Measurements from ENCODE around the gene NT5DC1. TPM values are rescaled to one million over a fixed set of nuclear protein-coding genes. Genes with fewer than 3 reads are reported as not detected.

The NT5DC1 gene
- total and polyA plus RNA-seq, 10 of the 15 experiments (the other 5 are each of a cell fraction or from before 2014, with no cell fraction given) = 40.8 to 140 (median 66.8) TPM

DNA sequence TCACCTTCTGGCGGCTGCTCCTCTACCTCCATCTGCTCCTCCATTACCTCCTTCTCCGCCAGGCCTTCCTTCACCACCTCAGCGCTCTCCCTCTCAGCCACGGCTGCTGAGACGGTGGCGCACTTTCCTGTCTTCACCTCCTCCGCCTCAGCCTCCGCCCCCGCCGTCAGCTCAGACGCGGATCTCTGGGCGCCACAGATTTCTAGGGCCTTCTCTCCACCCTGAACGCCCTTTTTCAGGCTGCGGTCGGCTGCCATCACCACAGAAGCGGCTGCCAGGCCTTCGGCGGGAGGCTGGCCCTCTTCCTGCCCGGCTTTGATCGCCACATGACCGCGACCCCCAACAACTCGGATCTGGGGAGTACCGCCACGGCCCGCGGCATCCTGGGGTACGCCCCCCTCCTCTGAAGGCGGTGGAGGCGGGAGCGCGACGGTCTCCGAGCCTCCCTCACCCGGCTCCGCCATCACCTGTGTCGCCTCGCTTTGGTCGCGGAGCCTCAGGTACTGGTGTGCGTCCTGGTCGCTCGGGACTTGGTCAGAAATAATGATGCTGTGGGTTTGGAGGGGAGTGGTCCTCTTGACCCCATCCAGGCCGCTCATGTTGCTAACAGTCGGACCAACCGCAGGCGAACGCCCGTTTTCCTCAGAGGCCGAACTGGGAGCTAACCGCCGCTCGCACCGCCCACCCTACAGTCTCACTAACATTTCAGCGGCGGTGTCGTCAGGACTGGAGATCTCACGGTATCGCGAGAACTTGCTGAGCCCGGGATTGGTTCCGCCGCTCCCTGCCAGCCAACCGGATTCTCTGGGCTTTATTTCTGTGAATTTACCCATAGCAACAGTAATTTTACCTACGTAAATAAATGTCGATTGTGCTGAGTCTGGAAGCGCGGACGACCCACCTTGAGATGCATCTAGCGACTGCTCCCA lies 178.8 kb downstream of the NT5DC1 start, which contains the start of gene TSPYL1 (continued):
- TF ChIP-seq, protein P1, sequence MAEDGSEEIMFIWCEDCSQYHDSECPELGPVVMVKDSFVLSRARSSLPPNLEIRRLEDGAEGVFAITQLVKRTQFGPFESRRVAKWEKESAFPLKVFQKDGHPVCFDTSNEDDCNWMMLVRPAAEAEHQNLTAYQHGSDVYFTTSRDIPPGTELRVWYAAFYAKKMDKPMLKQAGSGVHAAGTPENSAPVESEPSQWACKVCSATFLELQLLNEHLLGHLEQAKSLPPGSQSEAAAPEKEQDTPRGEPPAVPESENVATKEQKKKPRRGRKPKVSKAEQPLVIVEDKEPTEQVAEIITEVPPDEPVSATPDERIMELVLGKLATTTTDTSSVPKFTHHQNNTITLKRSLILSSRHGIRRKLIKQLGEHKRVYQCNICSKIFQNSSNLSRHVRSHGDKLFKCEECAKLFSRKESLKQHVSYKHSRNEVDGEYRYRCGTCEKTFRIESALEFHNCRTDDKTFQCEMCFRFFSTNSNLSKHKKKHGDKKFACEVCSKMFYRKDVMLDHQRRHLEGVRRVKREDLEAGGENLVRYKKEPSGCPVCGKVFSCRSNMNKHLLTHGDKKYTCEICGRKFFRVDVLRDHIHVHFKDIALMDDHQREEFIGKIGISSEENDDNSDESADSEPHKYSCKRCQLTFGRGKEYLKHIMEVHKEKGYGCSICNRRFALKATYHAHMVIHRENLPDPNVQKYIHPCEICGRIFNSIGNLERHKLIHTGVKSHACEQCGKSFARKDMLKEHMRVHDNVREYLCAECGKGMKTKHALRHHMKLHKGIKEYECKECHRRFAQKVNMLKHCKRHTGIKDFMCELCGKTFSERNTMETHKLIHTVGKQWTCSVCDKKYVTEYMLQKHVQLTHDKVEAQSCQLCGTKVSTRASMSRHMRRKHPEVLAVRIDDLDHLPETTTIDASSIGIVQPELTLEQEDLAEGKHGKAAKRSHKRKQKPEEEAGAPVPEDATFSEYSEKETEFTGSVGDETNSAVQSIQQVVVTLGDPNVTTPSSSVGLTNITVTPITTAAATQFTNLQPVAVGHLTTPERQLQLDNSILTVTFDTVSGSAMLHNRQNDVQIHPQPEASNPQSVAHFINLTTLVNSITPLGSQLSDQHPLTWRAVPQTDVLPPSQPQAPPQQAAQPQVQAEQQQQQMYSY (CRISPR knock-in tag; IDR thresholded peaks at IDR 0.05) = no peak
- TF ChIP-seq, protein P2, sequence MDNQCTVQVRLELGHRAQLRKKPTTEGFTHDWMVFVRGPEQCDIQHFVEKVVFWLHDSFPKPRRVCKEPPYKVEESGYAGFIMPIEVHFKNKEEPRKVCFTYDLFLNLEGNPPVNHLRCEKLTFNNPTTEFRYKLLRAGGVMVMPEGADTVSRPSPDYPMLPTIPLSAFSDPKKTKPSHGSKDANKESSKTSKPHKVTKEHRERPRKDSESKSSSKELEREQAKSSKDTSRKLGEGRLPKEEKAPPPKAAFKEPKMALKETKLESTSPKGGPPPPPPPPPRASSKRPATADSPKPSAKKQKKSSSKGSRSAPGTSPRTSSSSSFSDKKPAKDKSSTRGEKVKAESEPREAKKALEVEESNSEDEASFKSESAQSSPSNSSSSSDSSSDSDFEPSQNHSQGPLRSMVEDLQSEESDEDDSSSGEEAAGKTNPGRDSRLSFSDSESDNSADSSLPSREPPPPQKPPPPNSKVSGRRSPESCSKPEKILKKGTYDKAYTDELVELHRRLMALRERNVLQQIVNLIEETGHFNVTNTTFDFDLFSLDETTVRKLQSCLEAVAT (IDR thresholded peaks at IDR 0.05) = peak; percentile 58
- TF ChIP-seq, protein P3, sequence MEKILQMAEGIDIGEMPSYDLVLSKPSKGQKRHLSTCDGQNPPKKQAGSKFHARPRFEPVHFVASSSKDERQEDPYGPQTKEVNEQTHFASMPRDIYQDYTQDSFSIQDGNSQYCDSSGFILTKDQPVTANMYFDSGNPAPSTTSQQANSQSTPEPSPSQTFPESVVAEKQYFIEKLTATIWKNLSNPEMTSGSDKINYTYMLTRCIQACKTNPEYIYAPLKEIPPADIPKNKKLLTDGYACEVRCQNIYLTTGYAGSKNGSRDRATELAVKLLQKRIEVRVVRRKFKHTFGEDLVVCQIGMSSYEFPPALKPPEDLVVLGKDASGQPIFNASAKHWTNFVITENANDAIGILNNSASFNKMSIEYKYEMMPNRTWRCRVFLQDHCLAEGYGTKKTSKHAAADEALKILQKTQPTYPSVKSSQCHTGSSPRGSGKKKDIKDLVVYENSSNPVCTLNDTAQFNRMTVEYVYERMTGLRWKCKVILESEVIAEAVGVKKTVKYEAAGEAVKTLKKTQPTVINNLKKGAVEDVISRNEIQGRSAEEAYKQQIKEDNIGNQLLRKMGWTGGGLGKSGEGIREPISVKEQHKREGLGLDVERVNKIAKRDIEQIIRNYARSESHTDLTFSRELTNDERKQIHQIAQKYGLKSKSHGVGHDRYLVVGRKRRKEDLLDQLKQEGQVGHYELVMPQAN (conservative IDR thresholded peaks at IDR 0.05) = peak; percentile 66; the same call in 1 of the 2 replicates
- TF ChIP-seq RBBP5 (conservative IDR thresholded peaks at IDR 0.05) = no peak
- TF ChIP-seq ZBED1 (IDR thresholded peaks at IDR 0.05; ENCODE audit: borderline replicate concordance) = no peak
- TF ChIP-seq ZNF622 (IDR thresholded peaks at IDR 0.05) = no peak
- no peak for TF ChIP-seq STAT3 (IDR thresholded peaks at IDR 0.05; ENCODE audit: low read depth, low read length)
- no peak for TF ChIP-seq ZZZ3 (IDR thresholded peaks at IDR 0.05; ENCODE audit: control insufficient read depth, insufficient read length, low read depth)
- TF ChIP-seq SREBF2 (IDR thresholded peaks at IDR 0.05; ENCODE audit: low read length) = no peak
- TF ChIP-seq, protein P4, sequence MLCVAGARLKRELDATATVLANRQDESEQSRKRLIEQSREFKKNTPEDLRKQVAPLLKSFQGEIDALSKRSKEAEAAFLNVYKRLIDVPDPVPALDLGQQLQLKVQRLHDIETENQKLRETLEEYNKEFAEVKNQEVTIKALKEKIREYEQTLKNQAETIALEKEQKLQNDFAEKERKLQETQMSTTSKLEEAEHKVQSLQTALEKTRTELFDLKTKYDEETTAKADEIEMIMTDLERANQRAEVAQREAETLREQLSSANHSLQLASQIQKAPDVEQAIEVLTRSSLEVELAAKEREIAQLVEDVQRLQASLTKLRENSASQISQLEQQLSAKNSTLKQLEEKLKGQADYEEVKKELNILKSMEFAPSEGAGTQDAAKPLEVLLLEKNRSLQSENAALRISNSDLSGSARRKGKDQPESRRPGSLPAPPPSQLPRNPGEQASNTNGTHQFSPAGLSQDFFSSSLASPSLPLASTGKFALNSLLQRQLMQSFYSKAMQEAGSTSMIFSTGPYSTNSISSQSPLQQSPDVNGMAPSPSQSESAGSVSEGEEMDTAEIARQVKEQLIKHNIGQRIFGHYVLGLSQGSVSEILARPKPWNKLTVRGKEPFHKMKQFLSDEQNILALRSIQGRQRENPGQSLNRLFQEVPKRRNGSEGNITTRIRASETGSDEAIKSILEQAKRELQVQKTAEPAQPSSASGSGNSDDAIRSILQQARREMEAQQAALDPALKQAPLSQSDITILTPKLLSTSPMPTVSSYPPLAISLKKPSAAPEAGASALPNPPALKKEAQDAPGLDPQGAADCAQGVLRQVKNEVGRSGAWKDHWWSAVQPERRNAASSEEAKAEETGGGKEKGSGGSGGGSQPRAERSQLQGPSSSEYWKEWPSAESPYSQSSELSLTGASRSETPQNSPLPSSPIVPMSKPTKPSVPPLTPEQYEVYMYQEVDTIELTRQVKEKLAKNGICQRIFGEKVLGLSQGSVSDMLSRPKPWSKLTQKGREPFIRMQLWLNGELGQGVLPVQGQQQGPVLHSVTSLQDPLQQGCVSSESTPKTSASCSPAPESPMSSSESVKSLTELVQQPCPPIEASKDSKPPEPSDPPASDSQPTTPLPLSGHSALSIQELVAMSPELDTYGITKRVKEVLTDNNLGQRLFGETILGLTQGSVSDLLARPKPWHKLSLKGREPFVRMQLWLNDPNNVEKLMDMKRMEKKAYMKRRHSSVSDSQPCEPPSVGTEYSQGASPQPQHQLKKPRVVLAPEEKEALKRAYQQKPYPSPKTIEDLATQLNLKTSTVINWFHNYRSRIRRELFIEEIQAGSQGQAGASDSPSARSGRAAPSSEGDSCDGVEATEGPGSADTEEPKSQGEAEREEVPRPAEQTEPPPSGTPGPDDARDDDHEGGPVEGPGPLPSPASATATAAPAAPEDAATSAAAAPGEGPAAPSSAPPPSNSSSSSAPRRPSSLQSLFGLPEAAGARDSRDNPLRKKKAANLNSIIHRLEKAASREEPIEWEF (IDR thresholded peaks at IDR 0.05; ENCODE audit: insufficient replicate concordance, low read depth, low read length) = no peak
- no peak; a peak in 1 of 4 replicates for TF ChIP-seq SRF (IDR thresholded peaks at IDR 0.05; ENCODE audit: low read depth in 2 of 2, low read length in 2 of 2)
- TF ChIP-seq NBN (IDR thresholded peaks at IDR 0.05) = peak; percentile 79; the same call in 1 of the 2 replicates
- TF ChIP-seq, protein P5, sequence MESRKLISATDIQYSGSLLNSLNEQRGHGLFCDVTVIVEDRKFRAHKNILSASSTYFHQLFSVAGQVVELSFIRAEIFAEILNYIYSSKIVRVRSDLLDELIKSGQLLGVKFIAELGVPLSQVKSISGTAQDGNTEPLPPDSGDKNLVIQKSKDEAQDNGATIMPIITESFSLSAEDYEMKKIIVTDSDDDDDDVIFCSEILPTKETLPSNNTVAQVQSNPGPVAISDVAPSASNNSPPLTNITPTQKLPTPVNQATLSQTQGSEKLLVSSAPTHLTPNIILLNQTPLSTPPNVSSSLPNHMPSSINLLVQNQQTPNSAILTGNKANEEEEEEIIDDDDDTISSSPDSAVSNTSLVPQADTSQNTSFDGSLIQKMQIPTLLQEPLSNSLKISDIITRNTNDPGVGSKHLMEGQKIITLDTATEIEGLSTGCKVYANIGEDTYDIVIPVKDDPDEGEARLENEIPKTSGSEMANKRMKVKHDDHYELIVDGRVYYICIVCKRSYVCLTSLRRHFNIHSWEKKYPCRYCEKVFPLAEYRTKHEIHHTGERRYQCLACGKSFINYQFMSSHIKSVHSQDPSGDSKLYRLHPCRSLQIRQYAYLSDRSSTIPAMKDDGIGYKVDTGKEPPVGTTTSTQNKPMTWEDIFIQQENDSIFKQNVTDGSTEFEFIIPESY (IDR thresholded peaks at IDR 0.05) = no peak; the same call in 1 of the 2 replicates
- TF ChIP-seq CHD2 (IDR thresholded peaks at IDR 0.05; ENCODE audit: borderline replicate concordance, low read depth, low read length) = peak; percentile 99

Data from GM12878 (cell line).